HL-60/S4 treated with retinoic acid at 250 ng/mL for 4 days and 3 days (cell line): Measurements from ENCODE around the gene DNAH11.
"Not testable (repeated sequence)": the region's sequence is repeated elsewhere in the genome, so short reads cannot be mapped to it uniquely, and the experiment has no call there.

ENCODE experiments used
- in situ Hi-C: fragments of 300-500 bp; cut with MboI; formaldehyde crosslinking; loops from 2 replicates; pipeline ENCODE4 v1.7.0; 2022; ENCODE audit warnings: low sequenced_read_pairs

DNAH11 gene

GRCh38 chr7:21867816-21868575 is 325.2 kb downstream of the DNAH11 start:
- in situ Hi-C loops = no loop called here

- in situ Hi-C loops = no loop called here
These were observed 325.7 kb downstream of the DNAH11 start for GRCh38 chr7:21868576-21868850.

DNA sequence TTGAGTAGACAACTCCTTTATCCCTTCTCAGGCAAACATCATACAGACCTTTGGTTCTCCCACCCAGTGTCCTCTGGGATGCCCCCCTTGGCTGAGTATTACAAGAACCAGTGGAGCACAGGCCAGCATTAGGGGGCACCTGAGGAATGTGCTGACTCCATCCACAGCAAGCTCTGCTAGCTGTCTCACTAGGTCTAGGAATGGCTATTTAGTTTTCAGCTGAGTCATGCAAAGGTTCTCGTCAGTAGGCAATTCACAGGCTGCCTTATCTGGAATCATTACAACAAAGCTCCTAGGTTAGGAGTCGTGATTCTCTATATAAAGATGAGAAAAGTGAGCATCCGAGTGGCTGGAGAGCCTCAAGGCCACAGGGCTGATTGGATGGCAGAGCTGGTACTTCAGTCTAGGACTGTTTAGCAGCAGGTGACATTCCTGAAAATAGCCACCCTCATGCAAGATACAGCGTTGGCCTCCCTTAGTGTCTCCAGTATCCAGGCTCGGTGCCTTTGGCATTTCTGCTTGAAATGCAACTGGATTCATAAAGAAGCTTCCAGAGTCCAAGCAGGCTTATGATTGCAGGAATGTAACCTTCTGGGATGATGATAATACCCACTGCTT is 327.1 kb downstream of the DNAH11 start:
- in situ Hi-C loops = no loop called here

DNA sequence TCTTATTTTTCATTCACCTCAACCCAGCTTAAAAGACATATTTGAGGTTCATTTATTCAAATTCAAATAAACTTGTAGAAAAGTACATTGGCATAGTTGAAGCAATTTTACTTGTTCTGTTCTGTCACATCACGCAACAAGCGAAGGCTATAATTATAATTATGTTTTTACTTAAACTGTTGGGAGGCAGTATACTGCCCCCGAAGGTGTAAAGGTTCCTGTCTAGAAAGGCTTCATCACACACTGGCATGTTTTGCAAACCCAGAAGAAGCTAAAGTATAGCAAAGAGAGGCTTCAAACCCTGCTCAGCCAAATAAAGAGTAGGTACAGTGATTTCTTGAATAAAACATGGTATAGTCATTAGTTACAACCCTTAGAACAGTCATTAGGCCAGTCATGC is 340.2 kb downstream of the DNAH11 start:
- in situ Hi-C loops = no loop called here

GRCh38 chr7:21883501-21883900 is 340.7 kb downstream of the DNAH11 start:
- in situ Hi-C loops = not testable (repeated sequence)

GRCh38 chr7:21884496-21884895 is 341.7 kb downstream of the DNAH11 start:
- in situ Hi-C loops = no loop called here

- in situ Hi-C loops = no loop called here
These were observed 343.6 kb downstream of the DNAH11 start for GRCh38 chr7:21886396-21886795.

DNA sequence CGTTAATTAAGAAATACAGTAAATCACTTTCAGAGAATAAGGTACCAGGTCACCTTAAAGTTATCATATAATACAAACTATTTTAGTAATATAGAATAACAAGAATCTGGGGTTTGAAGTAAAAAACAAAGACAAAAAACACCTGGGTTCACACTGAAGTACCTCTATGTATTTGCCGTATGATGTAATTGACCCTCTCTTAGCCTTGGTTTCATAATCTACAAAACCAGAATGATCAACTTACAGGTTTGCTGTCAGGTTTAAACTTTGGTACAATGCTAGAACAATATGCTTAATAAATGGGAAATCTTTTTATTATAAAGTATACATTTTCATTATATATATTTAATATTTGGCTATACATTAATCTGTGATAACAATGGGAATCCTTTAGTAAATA is 344.5 kb downstream of the DNAH11 start:
- in situ Hi-C loops = no loop called here

DNA sequence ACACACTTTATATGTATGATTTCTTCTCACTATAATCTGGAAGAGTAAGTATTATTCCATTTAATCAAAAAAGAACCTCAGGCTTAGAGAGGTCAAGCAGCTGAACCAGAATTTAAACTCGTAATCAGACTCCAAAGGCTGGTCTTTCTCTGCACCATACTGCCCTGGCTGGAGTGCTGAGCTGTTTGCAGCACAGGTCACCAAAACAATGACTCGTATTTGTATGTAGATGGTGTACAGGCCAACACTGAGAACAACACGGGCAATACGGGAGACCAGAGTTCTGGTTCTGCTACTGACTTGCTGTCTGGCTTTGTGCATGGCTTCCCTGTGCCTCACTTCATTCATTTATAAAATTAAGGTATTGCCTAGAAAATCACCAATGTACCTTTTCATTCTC is 344.9 kb downstream of the DNAH11 start:
- in situ Hi-C loops = no loop called here

DNA sequence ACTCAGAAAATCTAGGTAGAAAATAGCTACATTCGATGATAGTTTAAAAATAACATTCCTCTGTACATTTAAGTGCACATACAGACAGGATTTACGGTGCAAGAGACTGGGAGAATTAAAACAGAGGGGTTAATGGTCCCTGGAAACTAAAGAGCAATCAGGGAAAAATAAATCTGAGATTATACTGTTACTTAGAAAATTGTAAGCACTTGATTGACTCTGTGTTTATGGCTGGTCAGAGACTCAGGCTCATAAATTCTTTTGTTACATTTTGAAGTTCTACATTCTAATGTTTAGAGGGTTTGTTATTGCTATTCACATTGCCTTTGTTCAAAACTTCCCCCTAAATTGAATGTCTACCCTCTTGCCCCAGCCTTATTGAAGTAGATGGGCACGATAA is 348.5 kb downstream of the DNAH11 start:
- in situ Hi-C loops = no loop called here

DNA sequence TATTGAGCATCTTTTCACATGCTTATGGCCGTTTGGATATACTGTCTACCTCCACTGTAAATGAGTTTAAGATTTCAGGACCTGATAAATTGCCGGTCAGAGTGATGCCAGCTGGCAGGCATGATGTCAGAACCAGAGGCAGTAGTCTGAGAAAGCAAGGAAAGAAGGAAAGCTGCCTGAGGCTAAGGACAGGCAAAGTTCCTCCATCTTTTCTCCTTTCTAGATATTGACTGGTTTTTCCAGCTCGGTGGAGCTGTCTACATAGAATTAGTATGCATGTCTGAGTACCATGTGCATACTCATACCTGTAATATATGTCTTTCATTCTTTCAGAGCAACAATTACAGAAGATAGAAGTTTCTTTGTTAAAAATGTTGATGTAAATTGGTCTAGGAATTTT is 350.6 kb downstream of the DNAH11 start:
- in situ Hi-C loops = no loop called here

DNA sequence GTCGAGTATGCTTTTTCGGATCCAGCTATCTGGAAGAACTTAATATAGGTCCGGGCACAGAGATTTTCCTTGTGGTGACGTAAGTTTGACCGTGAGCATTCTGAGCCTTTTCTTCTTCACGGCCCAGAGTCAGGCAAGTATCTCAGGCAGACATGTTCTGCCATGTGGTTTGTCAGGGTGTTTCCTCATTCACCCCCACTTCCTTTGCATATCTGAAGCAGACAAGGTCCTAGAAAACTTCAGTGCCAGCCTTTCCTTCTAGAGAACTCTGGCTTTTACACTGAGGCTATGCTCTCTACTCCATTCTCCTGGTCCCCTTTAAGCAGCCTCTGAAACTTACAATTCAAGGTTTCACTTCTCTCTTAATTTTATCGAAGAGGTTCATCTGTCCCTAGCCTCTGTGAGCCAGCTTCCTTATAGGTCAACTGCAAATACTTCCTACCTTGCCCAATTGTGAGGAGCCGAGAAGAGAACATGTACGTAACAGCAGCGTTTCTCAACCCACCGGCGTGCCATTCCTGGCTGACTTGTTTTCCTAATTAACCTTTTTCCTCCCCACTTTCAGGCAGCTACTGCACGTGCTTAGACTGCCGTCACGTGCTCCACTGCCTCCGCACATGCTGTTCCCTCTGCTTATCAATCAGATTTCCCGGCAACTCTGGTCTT is 355.6 kb downstream of the DNAH11 start:
- in situ Hi-C loops = no loop called here

GRCh38 chr7:21902240-21902639 is 359.4 kb downstream of the DNAH11 start:
- in situ Hi-C loops = no loop called here

DNA sequence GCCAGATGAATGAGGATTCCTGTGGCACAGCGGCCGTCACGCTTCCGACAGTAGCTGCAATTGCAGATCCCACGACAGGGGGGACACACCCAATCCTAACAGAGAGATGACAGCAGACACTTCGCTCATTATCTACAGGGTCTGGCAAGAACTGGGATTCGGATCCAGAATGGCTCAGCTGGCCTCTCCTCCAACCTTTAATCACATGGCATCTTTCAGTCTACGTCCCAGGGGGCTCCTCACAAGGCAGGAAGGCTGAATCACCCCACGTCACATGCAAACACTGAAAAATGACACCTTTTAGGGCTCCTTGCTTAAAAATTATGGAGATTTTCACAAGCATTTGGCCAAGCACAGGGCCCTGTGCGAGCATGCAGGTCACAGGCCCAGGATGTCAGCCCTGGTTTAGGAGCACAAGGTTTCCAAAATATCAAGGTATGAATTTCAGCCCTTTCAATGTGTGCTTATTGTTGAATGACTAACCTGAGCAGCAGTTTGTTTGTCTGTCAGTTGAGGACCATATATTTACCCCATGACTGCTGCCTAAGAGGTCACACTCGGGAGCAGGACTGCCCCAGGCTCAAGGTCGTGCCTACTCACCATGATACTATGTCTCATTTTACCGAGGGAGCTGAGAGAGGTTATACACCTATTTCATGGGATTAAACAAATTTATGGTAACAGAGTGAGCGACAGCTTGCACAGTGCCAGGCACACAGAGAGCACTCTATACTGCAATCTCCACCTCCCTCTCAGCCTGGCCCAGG is 360.4 kb downstream of the DNAH11 start:
- in situ Hi-C loops = no loop called here

DNA sequence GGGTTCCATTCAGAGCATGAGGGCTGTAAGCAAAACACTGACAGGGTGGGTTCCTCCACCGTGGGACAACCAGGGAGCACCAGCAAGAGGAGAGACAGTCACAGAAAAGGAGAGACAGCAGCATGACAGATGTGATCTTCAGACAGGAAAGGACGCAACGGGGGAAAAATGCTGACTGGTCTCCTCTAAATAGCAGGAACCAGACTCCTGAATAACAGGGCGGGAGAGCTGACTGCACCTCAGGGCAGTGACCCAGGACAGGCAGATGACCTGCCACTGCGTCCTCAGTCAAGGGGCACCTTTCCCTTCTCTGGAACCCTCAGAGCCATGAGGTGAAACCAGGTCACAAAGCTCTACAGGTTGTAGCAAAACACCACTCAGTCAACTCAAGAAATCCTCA is 365.9 kb downstream of the DNAH11 start:
- in situ Hi-C loops = no loop called here

DNA sequence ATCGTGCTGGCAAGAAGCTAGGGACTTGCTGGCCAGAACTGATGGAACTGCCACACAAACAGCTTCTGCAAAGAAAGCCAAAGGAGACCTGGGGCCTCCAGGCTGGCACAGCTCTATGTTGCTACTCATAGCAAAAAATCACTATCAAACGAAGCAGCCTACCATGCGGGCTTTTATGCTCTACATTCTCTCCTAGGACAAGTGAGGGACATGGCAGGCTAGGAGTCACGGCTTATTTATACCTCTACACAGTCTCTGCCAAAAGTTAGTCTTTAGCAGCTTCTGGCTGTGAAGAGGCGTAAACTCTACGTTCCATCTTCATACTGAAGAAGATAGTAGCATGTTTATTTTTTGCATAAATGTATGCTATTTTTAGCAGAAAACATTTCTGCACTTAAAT is 367.4 kb downstream of the DNAH11 start:
- in situ Hi-C loops = no loop called here

DNA sequence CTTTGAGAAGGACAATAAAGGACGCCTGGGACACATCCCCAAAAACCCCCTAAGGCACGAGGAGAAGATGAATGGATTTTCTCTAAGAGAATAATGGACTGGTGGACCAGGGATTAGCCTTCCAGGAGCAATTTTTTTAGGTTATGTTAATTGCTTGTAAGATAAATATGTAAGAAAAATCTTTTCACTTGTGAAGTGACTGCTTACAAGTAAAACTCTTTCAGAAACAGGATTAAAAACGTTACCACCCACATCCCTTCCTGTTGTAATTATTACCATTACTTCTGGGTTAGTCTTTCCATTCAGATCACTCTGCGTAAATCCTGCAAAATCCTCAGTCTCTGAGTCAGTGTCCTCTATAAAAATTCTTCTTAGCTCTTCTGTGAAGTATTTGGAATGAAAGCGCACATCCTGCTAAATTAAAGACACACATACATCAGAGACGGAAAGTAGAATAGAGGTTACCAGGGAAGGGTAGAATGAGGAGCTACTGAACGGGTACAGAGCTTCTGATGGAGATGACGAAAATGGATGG is 368.6 kb downstream of the DNAH11 start:
- in situ Hi-C loops = no loop called here

DNA sequence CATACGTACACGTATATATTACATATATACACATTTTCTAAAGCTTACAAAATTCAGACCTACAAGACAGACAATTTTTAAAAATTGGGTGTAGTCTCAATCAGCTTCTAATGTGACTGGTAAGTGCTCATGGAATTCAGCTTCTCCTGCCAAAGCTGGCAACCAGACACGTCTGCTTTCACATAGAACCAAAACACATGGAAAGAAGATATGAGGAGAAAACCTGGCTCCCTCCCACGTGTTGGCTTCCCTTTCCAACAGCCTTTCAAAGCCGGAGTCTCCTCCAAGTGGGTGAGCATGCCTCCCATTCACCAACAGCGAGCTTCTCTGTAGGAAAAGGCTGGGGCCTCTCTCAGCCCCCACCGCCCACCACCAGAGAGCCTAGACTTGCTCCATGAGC is 369.5 kb downstream of the DNAH11 start:
- in situ Hi-C loops = no loop called here

DNA sequence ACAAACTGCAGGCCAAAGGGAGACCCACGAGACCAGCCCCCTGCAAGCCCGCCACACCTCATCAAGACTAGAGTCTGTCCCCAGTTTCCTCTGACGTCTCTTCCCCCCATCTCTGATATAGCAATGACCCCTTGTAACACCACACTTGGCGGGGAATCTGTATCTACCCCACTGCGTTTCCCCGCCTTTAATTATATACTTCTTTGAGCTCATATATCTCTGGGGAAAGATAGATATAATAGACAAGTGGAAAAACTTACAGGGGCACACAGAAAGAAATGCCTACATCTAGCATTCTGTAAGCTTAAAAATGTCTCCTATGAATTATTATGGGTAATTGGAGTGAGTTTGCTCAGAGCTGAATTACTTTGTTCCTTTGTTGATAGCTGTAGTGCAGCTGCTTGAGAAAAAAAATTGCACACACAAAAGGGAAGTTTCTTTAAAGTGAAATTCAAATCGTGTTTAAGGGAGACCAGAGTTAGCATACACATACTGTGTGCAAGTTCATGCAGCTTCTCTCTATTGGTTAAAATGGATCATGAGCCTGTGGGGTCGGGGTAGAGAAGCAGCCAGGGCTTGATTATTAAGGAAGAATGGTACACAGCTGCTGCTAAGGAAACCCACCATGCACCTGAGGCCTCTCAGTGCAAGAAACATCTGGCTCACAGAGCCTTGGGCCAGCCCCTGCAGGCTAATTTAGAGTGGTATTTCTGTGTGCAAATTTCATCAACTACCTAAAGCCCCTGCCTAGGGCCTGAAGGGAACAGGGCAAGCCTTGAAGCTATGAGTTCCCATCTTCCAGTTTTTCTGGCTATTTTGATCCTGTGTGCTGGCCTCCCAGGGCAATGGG is 370.3 kb downstream of the DNAH11 start:
- in situ Hi-C loops = no loop called here

GRCh38 chr7:21914671-21915070 is 371.8 kb downstream of the DNAH11 start:
- in situ Hi-C loops = no loop called here

- in situ Hi-C loops = no loop called here
These were observed 372.3 kb downstream of the DNAH11 start for GRCh38 chr7:21915140-21915539.
